ENCODE data around the gene NME3. TPM values are rescaled to one million over a fixed set of nuclear protein-coding genes. Genes with fewer than 3 reads are reported as not detected.

NME3 gene
- polyA plus RNA-seq, 4 donors, result 23.1 to 46.8 (median 37.7) TPM

- DNase-seq (ENCODE audit: low read depth in 4 of 4, low spot score in 2 of 4), result no peak
Measured at GRCh38 chr16:1731073-1731472, 40.3 kb downstream of the NME3 start.

- no peak for DNase-seq (ENCODE audit: low read depth in 4 of 4, low spot score in 2 of 4)
Measured at GRCh38 chr16:1729445-1729844, 41.9 kb downstream of the NME3 start.

- no peak for DNase-seq (ENCODE audit: low read depth in 4 of 4, low spot score in 2 of 4)
Measured at GRCh38 chr16:1729026-1729425, 42.3 kb downstream of the NME3 start.

GRCh38 chr16:1727651-1728624 is 43.4 kb downstream of the NME3 start:
- no peak for DNase-seq (ENCODE audit: low read depth in 4 of 4, low spot score in 2 of 4)

GRCh38 chr16:1726661-1727502 is 44.5 kb downstream of the NME3 start:
- DNase-seq (ENCODE audit: low read depth in 4 of 4, low spot score in 2 of 4), result no peak

- no peak for DNase-seq (ENCODE audit: low read depth in 4 of 4, low spot score in 2 of 4)
Measured at GRCh38 chr16:1724491-1724890, 46.9 kb downstream of the NME3 start.

GRCh38 chr16:1723450-1724147 is 47.7 kb downstream of the NME3 start:
- DNase-seq (ENCODE audit: low read depth in 4 of 4, low spot score in 2 of 4), result no peak

- DNase-seq (ENCODE audit: low read depth in 4 of 4, low spot score in 2 of 4), result no peak
Measured at GRCh38 chr16:1721372-1721771, 50.0 kb downstream of the NME3 start.

Other genes starting within 250 kb of the NME3 start
- gene TMEM204, start 237.9 kb downstream of the NME3 start, polyA plus RNA-seq (ENCODE audit: insufficient read length in 4 of 4), result 10 to 100 TPM; 19.2 to 34.6 (median 22.6) TPM
- 10 to 100 TPM; 34.6 to 54.9 (median 44.7) TPM for gene IFT140, start 159.5 kb downstream of the NME3 start, polyA plus RNA-seq (ENCODE audit: insufficient read length in 4 of 4)
- gene CRAMP1, start 159.2 kb downstream of the NME3 start, polyA plus RNA-seq (ENCODE audit: insufficient read length in 4 of 4), result 10 to 100 TPM; 15.6 to 31.4 (median 23.4) TPM
- 10 to 100 TPM; 71.5 to 80.9 (median 78.5) TPM for gene JPT2, start 93.3 kb downstream of the NME3 start, polyA plus RNA-seq (ENCODE audit: insufficient read length in 4 of 4)
- gene MAPK8IP3, start 65.3 kb downstream of the NME3 start, polyA plus RNA-seq (ENCODE audit: insufficient read length in 4 of 4), result 10 to 100 TPM; 33.4 to 90.6 (median 58.4) TPM
- 10 to 100 TPM in 2 of 4 donors, 1 to 10 TPM in 2; 5.4 to 16.4 (median 10.5) TPM for gene EME2, start 1.3 kb upstream of the NME3 start, polyA plus RNA-seq (ENCODE audit: insufficient read length in 4 of 4)
- gene MRPS34, start 1.6 kb upstream of the NME3 start, polyA plus RNA-seq (ENCODE audit: insufficient read length in 4 of 4), result 100 to 1,000 TPM in 1 of 4 donors, 10 to 100 TPM in 3; 60.4 to 103 (median 78.1) TPM
- gene SPSB3, start 11.0 kb upstream of the NME3 start, polyA plus RNA-seq (ENCODE audit: insufficient read length in 4 of 4), result 10 to 100 TPM; 31.6 to 56.5 (median 48.5) TPM
- gene NUBP2, start 11.4 kb upstream of the NME3 start, polyA plus RNA-seq (ENCODE audit: insufficient read length in 4 of 4), result 10 to 100 TPM; 35.4 to 69.3 (median 56.4) TPM
- 1 to 10 TPM; 2.4 to 4.3 (median 3.4) TPM for gene IGFALS, start 22.2 kb upstream of the NME3 start, polyA plus RNA-seq (ENCODE audit: insufficient read length in 4 of 4)
- gene HAGH, start 55.3 kb upstream of the NME3 start, polyA plus RNA-seq (ENCODE audit: insufficient read length in 4 of 4), result 10 to 100 TPM; 38.0 to 56.2 (median 49.5) TPM
- gene FAHD1, start 55.7 kb upstream of the NME3 start, polyA plus RNA-seq (ENCODE audit: insufficient read length in 4 of 4), result 10 to 100 TPM; 39.8 to 49.5 (median 44.9) TPM
- gene MEIOB, start 100.6 kb upstream of the NME3 start, polyA plus RNA-seq (ENCODE audit: insufficient read length in 4 of 4), result 1 to 10 TPM in 2 of 4 donors, under 1 TPM in 2; 0.47 to 2.7 (median 1.0) TPM
- gene HS3ST6, start 146.9 kb upstream of the NME3 start, polyA plus RNA-seq (ENCODE audit: insufficient read length in 4 of 4), result under 1 TPM; 0.21 to 0.55 (median 0.35) TPM
- gene MSRB1, start 171.7 kb upstream of the NME3 start, polyA plus RNA-seq (ENCODE audit: insufficient read length in 4 of 4), result 10 to 100 TPM; 63.9 to 79.8 (median 72.1) TPM
- under 1 TPM; 0.11 to 0.28 (median 0.15) TPM for gene RPL3L, start 183.1 kb upstream of the NME3 start, polyA plus RNA-seq (ENCODE audit: insufficient read length in 4 of 4)
- gene NDUFB10, start 188.0 kb upstream of the NME3 start, polyA plus RNA-seq (ENCODE audit: insufficient read length in 4 of 4), result 100 to 1,000 TPM; 129 to 144 (median 136) TPM
- 1,000 to 10,000 TPM; 1,679 to 2,513 (median 2,183) TPM for gene RPS2, start 193.3 kb upstream of the NME3 start, polyA plus RNA-seq (ENCODE audit: insufficient read length in 4 of 4)
- gene RNF151, start 195.3 kb upstream of the NME3 start, polyA plus RNA-seq (ENCODE audit: insufficient read length in 4 of 4), result not detected
- 10 to 100 TPM; 27.8 to 49.6 (median 41.1) TPM for gene TBL3, start 200.5 kb upstream of the NME3 start, polyA plus RNA-seq (ENCODE audit: insufficient read length in 4 of 4)
- 1 to 10 TPM in 2 of 4 donors, under 1 TPM in 2; 0.40 to 2.0 (median 1.1) TPM for gene NOXO1, start 209.9 kb upstream of the NME3 start, polyA plus RNA-seq (ENCODE audit: insufficient read length in 4 of 4)
- 10 to 100 TPM; 20.1 to 31.6 (median 28.5) TPM for gene GFER, start 212.7 kb upstream of the NME3 start, polyA plus RNA-seq (ENCODE audit: insufficient read length in 4 of 4)
- 1 to 10 TPM; 1.8 to 2.4 (median 1.9) TPM for gene SYNGR3, start 218.4 kb upstream of the NME3 start, polyA plus RNA-seq (ENCODE audit: insufficient read length in 4 of 4)
- gene ZNF598, start 238.3 kb upstream of the NME3 start, polyA plus RNA-seq (ENCODE audit: insufficient read length in 4 of 4), result 10 to 100 TPM; 13.8 to 30.8 (median 26.6) TPM
- 10 to 100 TPM in 2 of 4 donors, 1 to 10 TPM in 2; 3.0 to 16.3 (median 9.7) TPM for gene NPW, start 248.2 kb upstream of the NME3 start, polyA plus RNA-seq (ENCODE audit: insufficient read length in 4 of 4)

Data from left renal cortex interstitium (tissue), 4 donors.